Measurements from ENCODE around the gene PRR5L. TPM values are rescaled to one million over a fixed set of nuclear protein-coding genes. Genes with fewer than 3 reads are reported as not detected.
A peak's percentile ranks its signal among the peaks of the same experiment; 100 is the strongest.

PRR5L gene
- polyA plus RNA-seq, 3 donors, result 3.5 to 16.0 (median 7.4) TPM

DNA sequence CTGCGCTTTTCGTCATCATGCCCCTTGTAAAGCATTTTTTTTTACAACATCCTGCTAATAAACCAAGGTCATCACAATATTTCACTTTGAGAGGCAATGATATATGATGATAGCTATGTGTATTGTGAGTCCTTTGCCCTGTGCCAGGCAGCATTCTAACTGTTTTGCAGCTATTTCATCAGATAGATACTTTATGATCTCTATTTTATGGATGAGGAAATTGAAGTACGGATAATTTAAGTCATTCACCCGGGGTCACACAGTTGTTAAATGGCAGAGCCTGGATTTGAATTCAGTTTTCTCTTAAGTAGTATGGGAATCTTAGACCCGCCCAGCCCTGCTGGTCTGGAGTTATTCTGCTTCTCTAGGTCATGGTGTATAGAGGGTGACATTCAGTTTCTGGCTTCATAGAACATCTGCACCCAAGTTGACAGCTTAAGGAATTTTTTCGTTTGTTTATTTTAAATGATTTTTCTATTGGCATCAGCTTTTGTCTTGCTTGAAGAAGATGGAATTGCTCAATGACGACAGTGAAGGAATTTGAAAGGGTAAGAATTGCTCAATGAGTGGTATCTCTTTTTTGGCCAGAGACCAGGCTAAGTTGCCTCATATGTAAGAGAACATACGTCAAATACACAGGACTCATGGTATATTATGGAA, 926 bp downstream of the PRR5L start:
- no peaks in the 10 kb centered on the region for H4K20me1 ChIP-seq (ENCODE audit: insufficient read depth, low read length)
- Mint-ChIP-seq H3K9me3 (no peaks in the 10 kb centered on the region), H3K36me3 (no peaks in the 10 kb centered on the region), H3K4me3 (no peak overlapping the region), H3K27ac (peak overlapping the region in 4 of 7 donors; percentile 14 to 91 (median 62)), H3K4me1 (peaks cover 18% of the 10 kb centered on the region), H3K27me3 (ENCODE audit: low read depth in 3 of 3) (no peaks in the 10 kb centered on the region)
- peak overlapping the region; percentile 26 for H3K4me2 ChIP-seq (replicated peaks; ENCODE audit: extremely low read depth, low read length, poor library complexity, severe bottlenecking)
- 71% methylated on average over 4 of the region's 8 CpGs for whole genome bisulfite sequencing (ENCODE audit: insufficient coverage)
- peak; percentile 53 to 70 (median 66) for DNase-seq
- intact Hi-C loops (cut with micrococcal nuclease), result loop anchor here in 1 of 2 donors (10.0 kb wide), 1 partner anchor 68 kb away; no protein-coding TSS in a partner anchor
- H3K27me3 ChIP-seq (ENCODE audit: control insufficient read depth in 2 of 2, insufficient read depth in 2 of 2, low read length in 2 of 2), result no peaks in the 10 kb centered on the region
- peaks cover 18 to 19% of the 10 kb centered on the region in 2 donors for H3K4me1 ChIP-seq (ENCODE audit: control insufficient read depth in 1 of 2, insufficient read depth in 2 of 2, low read length in 2 of 2)
- peak overlapping the region; percentile 10 for H2AFZ ChIP-seq (ENCODE audit: insufficient read depth, low read depth, low read length, poor library complexity, severe bottlenecking)
- TF ChIP-seq, protein P1, sequence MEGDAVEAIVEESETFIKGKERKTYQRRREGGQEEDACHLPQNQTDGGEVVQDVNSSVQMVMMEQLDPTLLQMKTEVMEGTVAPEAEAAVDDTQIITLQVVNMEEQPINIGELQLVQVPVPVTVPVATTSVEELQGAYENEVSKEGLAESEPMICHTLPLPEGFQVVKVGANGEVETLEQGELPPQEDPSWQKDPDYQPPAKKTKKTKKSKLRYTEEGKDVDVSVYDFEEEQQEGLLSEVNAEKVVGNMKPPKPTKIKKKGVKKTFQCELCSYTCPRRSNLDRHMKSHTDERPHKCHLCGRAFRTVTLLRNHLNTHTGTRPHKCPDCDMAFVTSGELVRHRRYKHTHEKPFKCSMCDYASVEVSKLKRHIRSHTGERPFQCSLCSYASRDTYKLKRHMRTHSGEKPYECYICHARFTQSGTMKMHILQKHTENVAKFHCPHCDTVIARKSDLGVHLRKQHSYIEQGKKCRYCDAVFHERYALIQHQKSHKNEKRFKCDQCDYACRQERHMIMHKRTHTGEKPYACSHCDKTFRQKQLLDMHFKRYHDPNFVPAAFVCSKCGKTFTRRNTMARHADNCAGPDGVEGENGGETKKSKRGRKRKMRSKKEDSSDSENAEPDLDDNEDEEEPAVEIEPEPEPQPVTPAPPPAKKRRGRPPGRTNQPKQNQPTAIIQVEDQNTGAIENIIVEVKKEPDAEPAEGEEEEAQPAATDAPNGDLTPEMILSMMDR (IDR thresholded peaks at IDR 0.05), result no peak
- H3K4me3 ChIP-seq (replicated peaks in 1 of 3; ENCODE audit: low read depth in 2 of 3, low read length in 3 of 3), result no peak overlapping the region
- H3K27ac ChIP-seq (ENCODE audit: low read depth in 1 of 2, low read length in 2 of 2), result peak overlapping the region in 1 of 2 donors; percentile 57
- H3K9ac ChIP-seq (ENCODE audit: insufficient read depth, low read length, poor library complexity, severe bottlenecking), result no peak overlapping the region
- no peaks in the 10 kb centered on the region for H3K9me3 ChIP-seq (replicated peaks in 1 of 2; ENCODE audit: control insufficient read depth in 1 of 2, insufficient read depth in 1 of 2, low read length in 2 of 2)
- H3K79me2 ChIP-seq (ENCODE audit: insufficient read depth, low read length), result no peaks in the 10 kb centered on the region
- H3K36me3 ChIP-seq (replicated peaks in 1 of 2; ENCODE audit: control insufficient read depth in 1 of 2, insufficient read depth in 2 of 2, low read length in 2 of 2), result no peaks in the 10 kb centered on the region

DNA sequence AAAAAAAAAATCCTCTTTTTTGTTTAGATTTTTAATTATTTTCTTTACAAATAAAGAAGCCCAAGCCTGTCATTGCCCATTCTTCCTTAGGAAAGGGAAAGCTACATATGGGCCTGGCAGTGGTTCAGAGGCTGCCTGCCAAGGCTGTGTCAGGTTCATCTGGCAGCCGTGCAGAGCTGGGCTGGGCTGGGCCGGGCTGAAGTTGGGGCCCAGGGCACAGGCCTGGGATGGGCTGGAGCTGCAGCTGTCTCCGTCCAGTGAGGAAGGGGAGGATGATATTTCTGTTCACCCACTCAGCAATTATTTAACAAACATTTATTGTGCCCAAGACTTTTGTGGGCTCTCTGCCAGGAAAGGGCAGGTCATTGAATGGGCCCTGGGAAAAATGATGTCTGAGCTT, 4.6 kb downstream of the PRR5L start:
- Histone ChIP-seq H3K9me3 (replicated peaks in 1 of 2; ENCODE audit: control insufficient read depth in 1 of 2, insufficient read depth in 1 of 2, low read length in 2 of 2) (no peaks in the 10 kb centered on the region), H3K27ac (ENCODE audit: low read depth in 1 of 2, low read length in 2 of 2) (no peak overlapping the region), H3K4me1 (ENCODE audit: control insufficient read depth in 1 of 2, insufficient read depth in 2 of 2, low read length in 2 of 2) (peaks cover 24 to 29% of the 10 kb centered on the region in 2 donors), H3K4me2 (replicated peaks; ENCODE audit: extremely low read depth, low read length, poor library complexity, severe bottlenecking) (no peak overlapping the region), H3K9ac (ENCODE audit: insufficient read depth, low read length, poor library complexity, severe bottlenecking) (no peak overlapping the region), H2AFZ (ENCODE audit: insufficient read depth, low read depth, low read length, poor library complexity, severe bottlenecking) (no peak overlapping the region), H3K27me3 (ENCODE audit: control insufficient read depth in 2 of 2, insufficient read depth in 2 of 2, low read length in 2 of 2) (no peaks in the 10 kb centered on the region), H3K79me2 (ENCODE audit: insufficient read depth, low read length) (no peaks in the 10 kb centered on the region), H3K36me3 (replicated peaks in 1 of 2; ENCODE audit: control insufficient read depth in 1 of 2, insufficient read depth in 2 of 2, low read length in 2 of 2) (no peaks in the 10 kb centered on the region), H3K4me3 (replicated peaks in 1 of 3; ENCODE audit: low read depth in 2 of 3, low read length in 3 of 3) (no peak overlapping the region), H4K20me1 (ENCODE audit: insufficient read depth, low read length) (no peaks in the 10 kb centered on the region)
- Mint-ChIP-seq H3K4me1 (peaks cover 21% of the 10 kb centered on the region), H3K4me3 (no peak overlapping the region), H3K27ac (no peak overlapping the region), H3K27me3 (ENCODE audit: low read depth in 3 of 3) (no peaks in the 10 kb centered on the region), H3K36me3 (no peaks in the 10 kb centered on the region), H3K9me3 (no peaks in the 10 kb centered on the region)
- WGBS (ENCODE audit: insufficient coverage), result no CpG with 5 or more reads among the region's 3 CpGs
- intact Hi-C loops (cut with micrococcal nuclease), result loop anchor here (5.0 kb wide), 2 partner anchors 172 to 187 kb away; no protein-coding TSS in a partner anchor
- no peak for DNase-seq
- TF ChIP-seq, protein P1 (IDR thresholded peaks at IDR 0.05), result no peak

Measured in CD14-positive monocyte (primary cell).